IgD-negative memory B cell (primary cell): ENCODE measurements around the gene COL20A1. TPM values are rescaled to one million over a fixed set of nuclear protein-coding genes. Genes with fewer than 3 reads are reported as not detected.
"Not testable (repeated sequence)": the region's sequence is repeated elsewhere in the genome, so short reads cannot be mapped to it uniquely, and the experiment has no call there.

Experiments
- H3K27ac Mint-ChIP-seq, 3 donors: one replicate each; pipeline ENCODE4 v1.8.0; 2020 to 2022; ENCODE audit warnings: mild to moderate bottlenecking in 3 of 3, mixed read lengths in 3 of 3, moderate library complexity in 1 of 3
- H3K27me3 Mint-ChIP-seq: one replicate; pipeline ENCODE4 v1.8.0; 2021; ENCODE audit warnings: mixed read lengths
- H3K36me3 Mint-ChIP-seq: one replicate; pipeline ENCODE4 v1.8.0; 2020; ENCODE audit warnings: mild to moderate bottlenecking, mixed read lengths
- H3K4me1 Mint-ChIP-seq, 3 donors: one replicate each; pipeline ENCODE4 v1.8.0; 2020 to 2022; ENCODE audit warnings: mixed read lengths in 3 of 3, mild to moderate bottlenecking in 1 of 3
- H3K4me3 Mint-ChIP-seq, 4 donors: one replicate each; pipeline ENCODE4 v1.8.0; 2020 to 2022; ENCODE audit warnings: mild to moderate bottlenecking in 4 of 4, mixed read lengths in 4 of 4, moderate library complexity in 3 of 4
- H3K9me3 Mint-ChIP-seq, 3 donors: one replicate each; pipeline ENCODE4 v1.8.0; 2020 to 2021; ENCODE audit warnings: mixed read lengths in 3 of 3, mild to moderate bottlenecking in 1 of 3
- polyA plus RNA-seq: library from polyadenylated mRNA; unstranded; fragments of 300-500 nt; fragmentation: Illumina TruSeq; gene quantifications from one replicate; pipeline ENCODE4 v1.2.3, GENCODE V29; 2021

COL20A1 gene
- polyA plus RNA-seq, 1 donor from 2014 or later: not detected

DNA sequence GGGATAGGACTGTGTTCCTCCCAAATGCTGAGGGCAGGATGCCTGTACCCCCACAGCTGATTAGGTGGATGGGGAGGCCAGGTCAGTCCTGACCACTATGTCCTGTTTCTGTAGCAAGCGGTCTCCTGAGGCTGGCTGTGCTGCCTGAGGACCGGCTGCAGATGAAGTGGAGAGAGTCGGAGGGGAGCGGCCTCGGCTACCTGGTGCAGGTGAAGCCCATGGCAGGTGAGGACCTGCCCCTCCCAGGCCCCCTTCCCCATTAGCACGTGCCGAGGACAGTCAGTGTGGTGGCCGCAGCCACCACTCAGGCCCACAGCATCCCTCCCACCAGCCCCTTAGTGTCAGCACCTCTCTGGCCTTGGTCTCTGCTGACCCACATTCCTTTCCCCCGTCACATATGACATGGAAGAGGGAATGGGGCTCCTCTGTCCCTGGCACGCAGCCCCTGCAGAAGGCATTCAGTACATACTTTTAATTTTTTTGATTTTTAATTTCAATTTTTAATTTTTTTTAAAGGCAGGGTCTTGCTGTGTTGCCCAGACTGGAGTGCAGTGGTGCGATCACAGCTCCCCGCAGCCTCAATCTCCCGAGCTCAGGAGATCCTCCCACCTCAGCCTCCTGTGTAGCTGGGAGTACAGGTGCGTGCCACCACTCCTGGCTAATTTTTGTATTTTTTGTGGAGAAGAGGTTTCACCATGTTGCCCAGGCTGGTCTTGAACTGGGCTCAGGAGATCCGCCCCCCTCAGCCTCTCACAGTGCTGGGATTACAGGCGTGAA is 5.0 kb downstream of the COL20A1 start:
- no peak overlapping the region for H3K27ac Mint-ChIP-seq
- H3K4me3 Mint-ChIP-seq: no peak overlapping the region
- H3K9me3 Mint-ChIP-seq: peaks cover 2 to 8% (median 7%) of the 10 kb centered on the region in 3 donors
- H3K4me1 Mint-ChIP-seq: peaks cover 0 to 1% (median 0%) of the 10 kb centered on the region in 3 donors
- no peaks in the 10 kb centered on the region for H3K36me3 Mint-ChIP-seq
- H3K27me3 Mint-ChIP-seq: peaks cover 13% of the 10 kb centered on the region

DNA sequence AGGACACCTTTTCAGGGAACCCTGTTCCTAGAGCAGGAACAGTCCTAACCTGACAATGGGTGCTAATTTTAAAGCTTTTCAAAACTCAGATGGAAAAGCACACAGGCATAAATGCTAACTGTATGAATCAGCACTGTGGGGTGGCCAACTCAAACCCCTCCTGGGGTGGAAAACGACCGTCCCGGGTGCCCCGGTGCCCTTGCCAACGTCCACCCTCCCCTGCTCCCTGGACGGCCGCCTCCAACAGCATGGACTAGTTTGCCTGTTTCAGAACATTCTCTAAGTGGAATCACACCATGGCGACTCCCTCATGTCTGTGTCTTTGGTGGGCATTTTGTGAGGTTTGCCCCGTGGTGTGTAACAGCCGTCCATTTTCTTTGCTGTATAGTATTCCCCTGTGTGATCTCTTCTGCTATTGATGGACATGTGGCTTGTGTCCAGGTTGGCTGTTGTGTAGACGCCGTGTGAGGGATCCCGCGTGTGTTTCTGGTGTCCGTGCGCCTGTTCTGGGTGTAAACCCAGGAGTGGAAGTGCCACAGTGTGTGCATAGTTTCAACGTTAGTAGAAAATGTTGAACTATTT is 5.8 kb downstream of the COL20A1 start:
- H3K36me3 Mint-ChIP-seq: no peaks in the 10 kb centered on the region
- H3K27ac Mint-ChIP-seq: no peak overlapping the region
- H3K27me3 Mint-ChIP-seq: peaks cover 13% of the 10 kb centered on the region
- peaks cover 0 to 1% (median 0%) of the 10 kb centered on the region in 3 donors for H3K4me1 Mint-ChIP-seq
- H3K4me3 Mint-ChIP-seq: no peak overlapping the region
- H3K9me3 Mint-ChIP-seq: peaks cover 2 to 8% (median 7%) of the 10 kb centered on the region in 3 donors

DNA sequence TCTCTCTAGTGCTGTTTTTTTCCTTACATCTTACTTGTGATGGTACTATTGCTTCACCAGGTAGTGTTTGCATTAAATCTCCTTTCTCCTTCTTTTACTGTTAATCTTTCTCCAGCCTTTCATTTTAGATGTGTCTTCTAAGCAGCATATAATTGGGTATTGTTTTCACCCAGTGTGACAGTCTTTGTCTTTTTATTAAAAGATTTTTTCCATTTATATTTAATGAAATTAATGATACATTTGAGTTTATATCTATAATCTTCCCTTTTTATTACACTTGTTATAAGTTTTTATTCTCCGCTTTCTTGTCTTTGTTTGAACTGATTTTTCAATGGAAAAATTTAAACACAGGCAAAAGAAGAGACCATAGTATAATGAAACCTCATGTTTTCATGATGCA is 8.7 kb downstream of the COL20A1 start:
- Mint-ChIP-seq H3K4me1 (peaks cover 0 to 2% (median 1%) of the 10 kb centered on the region in 3 donors), H3K4me3 (no peak overlapping the region), H3K36me3 (no peaks in the 10 kb centered on the region), H3K27ac (no peak overlapping the region), H3K27me3 (peaks cover 9% of the 10 kb centered on the region), H3K9me3 (peaks cover 2 to 9% (median 8%) of the 10 kb centered on the region in 3 donors)

- H3K9me3 Mint-ChIP-seq: peaks cover 2 to 9% (median 8%) of the 10 kb centered on the region in 3 donors
Observed at GRCh38 chr20:63303095-63303666, 10.2 kb downstream of the COL20A1 start.

DNA sequence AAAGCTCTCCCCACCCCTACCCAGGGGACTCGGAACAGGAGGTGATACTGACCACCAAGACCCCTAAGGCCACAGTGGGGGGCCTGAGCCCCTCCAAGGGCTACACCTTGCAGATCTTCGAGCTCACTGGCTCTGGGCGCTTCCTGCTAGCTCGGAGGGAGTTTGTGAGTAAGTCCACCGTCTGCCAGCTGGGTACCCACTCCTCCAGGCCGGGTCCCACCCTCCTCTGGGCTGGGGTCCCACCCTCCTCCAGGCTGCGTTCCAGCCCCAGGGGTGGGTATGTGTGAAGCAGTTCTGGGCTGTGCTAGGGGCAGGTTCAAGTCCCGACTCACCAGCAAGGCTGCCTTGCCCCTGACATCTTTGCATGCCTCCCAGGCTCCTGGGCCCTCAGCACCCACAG is 12.4 kb downstream of the COL20A1 start:
- Mint-ChIP-seq H3K9me3 (peaks cover 2 to 8% (median 5%) of the 10 kb centered on the region in 3 donors), H3K4me1 (peaks cover 0 to 2% (median 1%) of the 10 kb centered on the region in 3 donors), H3K36me3 (no peaks in the 10 kb centered on the region), H3K4me3 (no peak overlapping the region), H3K27ac (no peak overlapping the region), H3K27me3 (peaks cover 5% of the 10 kb centered on the region)

More at GRCh38 chr20:63303095-63303666, 10.2 kb downstream of the COL20A1 start:
- Mint-ChIP-seq H3K4me1 (peaks cover 0 to 2% (median 1%) of the 10 kb centered on the region in 3 donors), H3K36me3 (no peaks in the 10 kb centered on the region), H3K27ac (no peak overlapping the region), H3K4me3 (no peak overlapping the region), H3K27me3 (peaks cover 9% of the 10 kb centered on the region)

GRCh38 chr20:63305933-63306672 is 13.1 kb downstream of the COL20A1 start:
- H3K4me1 Mint-ChIP-seq, H3K9me3 Mint-ChIP-seq, H3K27me3 Mint-ChIP-seq, H3K4me3 Mint-ChIP-seq, H3K27ac Mint-ChIP-seq, H3K36me3 Mint-ChIP-seq: not testable (repeated sequence)

DNA sequence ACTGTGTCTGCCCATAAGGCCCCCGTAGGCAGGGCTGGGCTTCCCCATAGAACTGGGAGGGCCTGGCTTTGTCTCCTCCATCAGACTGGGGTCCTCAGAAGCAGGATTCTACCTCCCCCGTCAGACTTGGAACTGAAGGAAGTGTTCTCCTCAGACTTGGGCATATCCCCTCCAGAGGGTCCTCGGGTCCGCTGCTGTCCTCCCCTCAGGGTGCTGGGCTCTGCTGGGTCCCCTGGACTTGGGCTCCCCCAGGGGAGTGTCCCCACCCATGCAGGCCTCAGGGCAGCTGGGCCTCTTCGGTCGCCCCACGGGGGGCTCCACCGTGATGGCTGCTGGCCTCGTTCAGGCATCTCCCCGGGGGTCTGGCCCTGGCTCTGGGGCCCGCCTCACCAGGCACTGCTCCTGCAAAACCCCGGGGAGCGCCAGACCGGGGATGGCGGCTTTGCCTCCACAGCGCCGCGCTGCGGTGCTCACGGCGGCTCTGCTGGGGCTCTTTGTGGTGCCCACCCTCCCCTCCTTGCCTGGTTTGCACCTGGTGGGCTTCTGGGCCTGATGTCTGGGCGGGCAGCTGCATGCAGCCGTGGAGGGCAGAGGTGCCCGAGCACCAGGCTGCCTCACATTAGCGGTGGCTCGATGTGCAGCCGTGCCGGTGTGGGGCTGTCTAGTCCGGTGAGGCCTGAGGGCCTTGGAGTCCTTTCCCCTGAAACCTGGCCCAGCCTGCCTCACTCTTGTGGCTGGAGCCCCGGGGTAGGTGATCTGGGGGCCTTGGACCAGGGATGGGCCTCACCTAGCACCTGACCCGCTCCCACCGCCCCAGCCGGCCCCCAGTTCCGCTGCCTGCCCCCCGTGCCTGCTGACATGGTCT is 13.9 kb downstream of the COL20A1 start:
- Mint-ChIP-seq H3K9me3 (peaks cover 0 to 1% (median under 1%) of the 10 kb centered on the region in 3 donors), H3K4me3 (no peak overlapping the region), H3K4me1 (peaks cover 0 to 2% (median 1%) of the 10 kb centered on the region in 3 donors), H3K36me3 (no peaks in the 10 kb centered on the region), H3K27me3 (peaks cover 6% of the 10 kb centered on the region), H3K27ac (no peak overlapping the region)

- Mint-ChIP-seq H3K4me3 (no peak overlapping the region), H3K36me3 (no peaks in the 10 kb centered on the region), H3K27me3 (peaks cover 5% of the 10 kb centered on the region), H3K4me1 (peaks cover 0 to 2% (median 1%) of the 10 kb centered on the region in 3 donors), H3K27ac (no peak overlapping the region), H3K9me3 (peaks cover 0 to 1% (median 0%) of the 10 kb centered on the region in 3 donors)
Observed at GRCh38 chr20:63307538-63308217, 14.7 kb downstream of the COL20A1 start.

DNA sequence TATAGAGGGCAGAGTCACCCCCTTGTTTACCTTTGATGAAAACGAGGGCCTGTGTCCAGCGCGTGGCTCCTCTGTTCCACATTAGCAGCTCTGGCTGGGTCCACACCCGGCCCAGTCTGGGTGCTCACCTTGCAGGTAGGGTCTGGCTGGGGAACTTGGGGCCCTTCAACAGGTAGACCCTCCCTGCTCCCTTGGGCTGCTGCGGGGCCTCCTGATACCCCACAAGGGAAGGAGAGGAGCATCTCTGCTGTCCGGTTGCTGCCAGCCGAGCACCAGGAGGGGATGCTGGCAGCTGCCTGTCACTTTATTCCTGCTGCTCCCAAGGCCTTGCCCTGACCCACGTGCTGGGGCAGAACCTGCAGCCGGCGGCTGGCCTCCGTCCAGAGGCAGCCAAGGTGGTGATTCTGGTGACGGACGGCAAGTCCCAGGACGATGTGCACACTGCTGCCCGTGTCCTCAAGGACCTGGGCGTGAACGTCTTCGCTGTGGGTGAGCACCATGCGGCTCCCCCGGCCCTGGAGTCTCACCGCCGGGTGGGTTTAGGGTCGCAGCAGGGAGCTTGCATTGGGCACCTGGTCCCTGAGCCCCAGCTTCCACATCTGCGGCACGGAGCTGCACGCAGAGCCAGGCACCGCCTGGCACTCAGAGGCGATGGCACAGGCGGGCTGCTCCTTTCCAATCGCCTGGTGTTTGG is 15.4 kb downstream of the COL20A1 start:
- peaks cover 0 to 2% (median 1%) of the 10 kb centered on the region in 3 donors for H3K4me1 Mint-ChIP-seq
- H3K27ac Mint-ChIP-seq: no peak overlapping the region
- H3K27me3 Mint-ChIP-seq: peaks cover 3% of the 10 kb centered on the region
- H3K9me3 Mint-ChIP-seq: peaks cover 0 to 1% (median 0%) of the 10 kb centered on the region in 3 donors
- no peaks in the 10 kb centered on the region for H3K36me3 Mint-ChIP-seq
- no peak overlapping the region for H3K4me3 Mint-ChIP-seq

DNA sequence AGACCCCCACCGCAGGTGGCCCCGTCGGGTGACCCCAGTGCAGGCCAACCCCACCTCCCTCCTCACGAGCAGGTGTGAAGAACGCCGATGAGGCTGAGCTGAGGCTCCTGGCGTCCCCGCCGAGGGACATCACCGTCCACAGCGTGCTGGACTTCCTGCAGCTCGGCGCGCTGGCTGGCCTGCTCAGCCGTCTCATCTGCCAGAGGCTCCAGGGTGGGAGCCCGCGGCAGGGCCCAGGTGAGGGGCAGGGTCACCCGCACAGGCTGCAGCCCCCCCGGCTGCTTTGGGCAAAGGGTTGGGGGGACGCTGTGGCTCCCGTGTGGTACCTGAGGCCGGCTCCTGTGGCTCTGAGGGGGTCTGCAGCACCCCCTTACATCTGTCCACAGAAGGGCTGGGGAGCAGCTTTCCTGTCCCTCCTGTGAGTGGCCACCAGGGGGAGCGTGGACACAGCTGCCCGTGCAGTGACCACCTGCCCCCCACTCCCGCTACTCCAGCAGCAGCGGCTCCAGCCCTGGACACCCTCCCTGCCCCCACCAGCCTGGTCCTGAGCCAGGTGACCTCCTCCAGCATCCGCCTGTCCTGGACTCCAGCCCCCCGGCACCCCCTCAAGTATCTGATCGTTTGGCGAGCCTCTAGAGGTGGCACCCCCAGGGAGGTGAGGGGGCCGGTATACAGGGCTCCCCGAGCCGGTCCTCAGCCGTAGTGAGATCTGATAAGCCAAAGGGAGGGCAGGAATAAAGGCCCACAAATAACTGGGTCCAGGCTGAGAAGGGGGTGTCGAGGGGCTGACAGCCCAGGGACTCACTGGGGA is 16.5 kb downstream of the COL20A1 start:
- Mint-ChIP-seq H3K9me3 (peaks cover 0 to 1% (median 0%) of the 10 kb centered on the region in 3 donors), H3K4me1 (peaks cover 0 to 2% (median 1%) of the 10 kb centered on the region in 3 donors), H3K36me3 (no peaks in the 10 kb centered on the region), H3K27me3 (peaks cover 3% of the 10 kb centered on the region), H3K4me3 (peak overlapping the region in 1 of 4 donors; percentile 65), H3K27ac (no peak overlapping the region)

DNA sequence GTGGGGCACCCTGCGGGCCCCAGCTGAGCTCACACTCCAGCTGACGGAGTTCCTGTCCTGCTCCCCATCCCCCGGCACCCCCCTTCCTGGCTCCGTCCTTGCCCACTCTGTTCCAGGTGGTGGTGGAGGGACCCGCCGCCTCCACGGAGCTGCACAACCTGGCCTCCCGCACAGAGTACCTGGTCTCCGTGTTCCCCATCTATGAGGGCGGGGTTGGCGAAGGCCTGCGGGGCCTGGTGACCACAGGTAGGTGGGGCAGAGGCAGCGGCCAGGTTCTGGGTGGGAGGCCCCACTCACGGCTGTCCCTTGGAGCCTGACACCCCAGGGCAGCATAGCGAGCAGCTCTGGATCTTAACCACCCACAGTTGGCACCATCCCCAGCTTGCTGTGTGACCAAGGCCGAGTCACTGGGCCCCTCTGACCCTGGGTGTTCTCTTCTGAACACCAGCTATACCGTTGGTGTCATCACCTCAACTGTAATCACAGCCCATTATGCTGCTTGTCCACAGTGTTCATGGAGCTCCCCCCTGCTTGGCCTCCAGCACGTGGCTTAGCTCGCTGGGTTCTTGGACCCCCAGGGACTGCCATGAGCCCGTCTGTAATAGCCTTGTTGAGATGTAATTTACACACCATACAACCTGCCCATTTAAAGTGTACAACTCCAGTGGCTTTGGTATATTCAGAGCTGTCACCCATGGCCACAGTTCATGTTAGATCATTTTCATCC is 17.4 kb downstream of the COL20A1 start:
- Mint-ChIP-seq H3K4me3 (no peak overlapping the region), H3K36me3 (no peaks in the 10 kb centered on the region), H3K27me3 (peaks cover 4% of the 10 kb centered on the region), H3K9me3 (no peaks in the 10 kb centered on the region), H3K4me1 (no peaks in the 10 kb centered on the region), H3K27ac (no peak overlapping the region)

GRCh38 chr20:63311186-63311832 is 18.3 kb downstream of the COL20A1 start:
- H3K36me3 Mint-ChIP-seq: no peaks in the 10 kb centered on the region
- H3K9me3 Mint-ChIP-seq: no peaks in the 10 kb centered on the region
- no peaks in the 10 kb centered on the region for H3K4me1 Mint-ChIP-seq
- no peak overlapping the region for H3K4me3 Mint-ChIP-seq
- H3K27ac Mint-ChIP-seq: no peak overlapping the region
- H3K27me3 Mint-ChIP-seq: peaks cover 10% of the 10 kb centered on the region
